ENCODE measurements around the gene ALDH1L1.

ALDH1L1 gene

DNA sequence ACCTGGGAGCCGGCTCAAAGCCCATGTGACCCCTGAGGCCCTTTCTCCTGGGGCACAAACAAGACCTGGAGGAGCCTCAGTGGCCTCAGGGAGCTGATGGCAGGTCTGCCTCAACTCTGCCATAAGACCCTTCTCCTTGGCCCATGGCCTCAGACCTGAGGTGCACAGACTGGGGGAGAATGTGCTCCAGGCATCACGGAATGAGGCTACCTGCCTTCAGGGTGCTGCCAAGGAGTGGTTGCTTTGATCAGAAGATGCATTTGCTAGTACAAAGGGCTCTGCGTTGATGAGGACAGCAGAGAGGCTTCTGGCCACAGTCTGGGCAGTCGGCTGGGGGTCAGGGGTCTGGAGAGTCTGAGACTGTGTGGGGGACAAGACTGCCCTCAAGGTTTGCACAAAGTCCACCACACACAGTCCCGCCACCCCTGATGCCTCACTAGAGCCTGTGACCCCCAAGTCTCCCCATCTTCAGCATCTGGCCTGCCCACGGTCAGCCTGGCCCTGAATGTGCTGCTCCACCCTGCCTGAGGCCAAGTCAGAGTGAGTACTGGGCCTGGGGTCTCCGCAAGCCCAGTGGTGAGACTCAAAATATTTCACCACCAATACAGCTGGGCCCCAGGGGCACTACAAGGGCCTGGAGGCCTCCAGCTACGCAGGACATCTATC lies 26.6 kb downstream of the ALDH1L1 start:
- no peak for DNase-seq

DNA sequence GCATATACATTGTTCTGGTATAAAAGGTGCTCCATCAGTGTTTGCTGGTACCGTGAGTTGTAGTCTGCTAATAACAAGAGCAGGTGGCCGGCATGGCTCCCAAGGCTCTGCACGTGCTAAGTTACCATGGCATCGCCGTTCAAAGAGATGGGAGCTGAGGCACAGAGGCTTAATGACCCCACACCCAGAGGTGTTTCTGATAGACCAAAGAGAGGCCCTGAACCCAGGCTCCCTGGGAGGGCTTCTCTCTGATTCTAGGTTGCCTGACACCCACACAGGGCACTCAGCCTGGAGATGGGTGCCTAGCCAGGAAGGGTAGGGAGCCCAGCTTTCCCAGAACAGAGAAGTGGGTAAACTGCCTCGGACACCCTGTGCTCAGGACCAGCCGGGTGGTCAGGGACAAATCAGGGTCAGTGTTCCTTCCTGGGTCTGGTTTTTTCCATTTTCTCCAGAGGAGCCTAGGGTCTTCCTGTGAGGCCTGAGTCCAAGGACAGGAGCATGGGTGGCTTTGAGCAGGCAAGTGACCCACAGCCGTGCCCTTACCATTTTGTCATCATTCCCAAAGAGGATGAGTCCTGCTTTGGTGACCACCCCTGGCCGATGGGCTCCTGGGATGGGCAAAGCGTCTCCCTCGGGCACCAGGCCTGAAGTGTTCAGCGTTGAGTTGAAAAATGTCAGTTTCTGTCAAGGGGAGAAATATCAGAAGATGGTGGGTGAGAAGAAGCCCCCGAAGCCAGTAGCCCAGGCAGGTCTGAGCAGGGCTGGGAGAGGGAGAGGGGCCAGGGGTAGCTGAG lies 27.3 kb downstream of the ALDH1L1 start:
- DNase-seq: no peak

DNA sequence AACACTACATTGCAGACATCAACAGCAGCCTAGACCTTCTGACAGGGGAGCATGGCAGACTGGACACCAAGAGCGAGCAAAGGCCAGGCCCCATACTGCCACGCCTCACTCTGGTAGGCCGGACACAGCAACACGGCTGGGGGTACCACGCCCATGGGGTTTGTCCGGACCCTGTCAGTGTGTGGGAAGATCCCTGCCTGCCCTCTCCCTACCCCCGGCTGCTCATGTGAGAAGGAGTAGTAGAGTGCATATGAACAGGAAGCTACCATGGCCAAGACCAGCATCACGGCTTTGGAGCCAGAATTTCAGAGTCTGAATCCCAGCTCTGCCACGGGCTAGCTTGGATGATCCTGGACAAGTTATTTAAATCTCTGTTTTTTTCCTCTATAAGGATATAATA lies 27.9 kb downstream of the ALDH1L1 start:
- DNase-seq: no peak

DNA sequence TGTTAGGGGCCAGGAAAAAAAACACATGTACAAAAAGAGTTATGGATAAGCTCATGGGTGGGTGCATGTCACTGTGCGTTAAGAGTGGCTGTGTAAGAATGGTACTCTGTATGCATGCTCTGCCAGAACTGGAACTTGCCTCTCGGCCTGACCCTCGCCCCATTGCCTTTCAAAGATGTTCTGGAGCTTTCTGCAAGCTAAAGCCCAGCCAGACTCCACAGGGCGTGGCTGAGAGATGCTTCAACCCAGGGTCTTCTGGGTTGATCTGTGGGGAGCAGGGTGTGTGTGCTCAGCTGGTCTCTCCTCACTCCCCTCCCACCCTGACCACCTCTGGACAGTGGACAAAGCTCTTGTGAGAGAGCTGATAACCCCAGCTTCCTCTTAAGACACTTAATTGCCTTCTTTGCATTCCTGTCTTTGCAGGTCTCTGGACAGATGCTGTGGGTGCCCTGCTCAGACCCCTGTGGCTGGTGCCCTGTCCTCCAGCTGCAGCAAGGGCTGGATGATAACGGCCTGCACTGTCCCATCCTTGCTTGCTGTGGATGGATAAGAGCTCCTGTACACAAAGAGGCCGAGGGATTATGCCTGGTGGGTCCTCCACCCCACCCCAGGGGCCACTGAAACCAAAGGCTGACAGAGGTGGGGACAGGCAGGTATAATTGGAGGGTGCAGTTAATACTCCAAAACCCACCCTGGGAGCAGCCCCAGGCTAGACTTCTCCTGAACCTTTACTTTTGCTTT lies 28.7 kb downstream of the ALDH1L1 start:
- no peak for DNase-seq

DNA sequence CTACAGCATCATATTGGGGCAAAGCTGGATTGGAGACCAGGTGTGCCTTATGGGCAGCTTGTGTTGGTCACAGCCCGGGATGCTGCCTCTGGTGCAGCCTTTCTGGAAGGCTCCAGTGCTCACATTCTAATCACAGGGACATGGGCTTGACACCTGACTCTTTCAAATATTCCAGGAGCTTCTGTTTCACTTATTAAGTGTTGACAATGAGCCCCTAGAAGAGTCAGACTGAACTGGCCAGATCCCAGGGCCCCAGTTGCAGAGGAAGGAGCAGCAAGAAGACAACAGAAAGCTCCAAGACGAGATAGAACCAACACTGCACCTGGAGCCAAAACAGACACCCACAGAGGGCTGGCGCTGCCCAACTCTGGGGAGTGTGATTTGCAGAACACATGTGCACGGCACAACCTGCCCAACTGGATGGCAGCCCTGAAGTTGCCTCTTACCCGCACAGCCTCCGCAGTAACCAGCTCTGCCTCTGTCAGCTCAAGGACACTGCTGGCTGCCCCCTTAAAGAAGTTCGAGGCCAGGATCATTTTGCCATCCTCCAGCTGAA lies 30.3 kb downstream of the ALDH1L1 start:
- no peak for DNase-seq

DNA sequence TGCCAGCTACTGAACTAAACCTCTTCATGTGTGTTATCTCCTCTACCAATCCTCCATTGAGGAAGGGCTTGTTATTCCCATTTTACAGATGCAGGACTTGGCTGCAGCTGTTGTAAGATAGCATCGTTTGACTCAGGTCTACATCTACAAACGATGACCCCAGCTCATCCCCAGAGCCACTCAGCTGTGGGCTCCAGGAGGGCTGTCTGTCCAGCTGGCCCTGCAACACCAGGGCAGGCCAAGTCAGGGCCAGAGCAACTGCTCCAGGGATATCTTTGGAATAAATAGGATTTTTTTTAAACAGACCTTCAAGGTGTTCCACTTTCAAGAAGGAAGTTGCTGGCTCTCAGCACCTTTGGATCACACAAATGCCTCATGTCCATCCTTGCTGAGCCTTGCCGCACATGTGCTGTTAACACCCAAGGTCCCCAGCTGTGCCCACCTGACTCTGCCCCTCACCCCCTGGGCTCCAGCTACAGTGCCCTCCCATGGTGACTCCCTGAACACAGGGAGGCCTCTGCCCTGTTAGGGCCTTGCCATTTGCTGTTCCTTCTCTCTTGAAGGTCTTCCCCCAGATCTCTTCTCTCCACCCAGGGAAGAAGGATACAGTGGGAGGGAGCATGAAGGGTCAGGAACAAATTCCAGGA lies 31.0 kb downstream of the ALDH1L1 start:
- no peak for DNase-seq

DNA sequence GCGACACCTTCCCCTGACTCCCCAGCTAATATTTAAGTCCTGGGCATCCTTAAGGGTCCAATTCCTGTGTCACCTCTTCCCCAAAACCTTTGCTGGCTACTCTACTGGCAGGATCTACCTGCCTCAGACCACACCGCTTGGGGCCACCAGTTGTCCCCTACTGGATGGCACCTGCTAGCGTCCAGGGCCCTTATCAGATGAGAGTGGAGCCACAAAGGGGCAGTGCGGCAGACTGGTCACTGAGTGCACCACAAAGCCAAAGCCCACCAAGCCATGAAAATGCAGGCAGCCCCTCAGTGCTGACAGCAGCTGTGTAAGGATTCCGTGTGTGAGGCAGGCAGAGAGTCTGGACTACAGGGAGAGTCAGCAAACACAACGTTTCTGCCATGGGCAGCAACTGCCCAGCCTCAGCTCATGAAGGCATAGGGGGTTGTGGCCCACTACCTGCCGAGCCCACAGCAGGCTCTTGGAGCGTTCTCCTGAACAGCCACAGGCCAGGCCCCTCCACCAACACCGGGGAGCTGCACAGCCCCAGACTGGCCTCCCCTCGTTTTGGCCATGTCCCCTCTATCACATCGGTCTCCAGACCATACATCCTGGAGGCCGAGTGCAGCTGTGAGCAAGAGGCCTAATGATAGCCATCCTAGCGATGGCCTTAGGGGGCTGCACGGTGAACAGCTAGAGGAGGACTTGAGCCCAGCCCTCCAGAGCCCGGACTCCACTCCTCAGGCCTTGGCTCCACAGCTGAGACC lies 32.3 kb downstream of the ALDH1L1 start:
- DNase-seq: no peak

DNA sequence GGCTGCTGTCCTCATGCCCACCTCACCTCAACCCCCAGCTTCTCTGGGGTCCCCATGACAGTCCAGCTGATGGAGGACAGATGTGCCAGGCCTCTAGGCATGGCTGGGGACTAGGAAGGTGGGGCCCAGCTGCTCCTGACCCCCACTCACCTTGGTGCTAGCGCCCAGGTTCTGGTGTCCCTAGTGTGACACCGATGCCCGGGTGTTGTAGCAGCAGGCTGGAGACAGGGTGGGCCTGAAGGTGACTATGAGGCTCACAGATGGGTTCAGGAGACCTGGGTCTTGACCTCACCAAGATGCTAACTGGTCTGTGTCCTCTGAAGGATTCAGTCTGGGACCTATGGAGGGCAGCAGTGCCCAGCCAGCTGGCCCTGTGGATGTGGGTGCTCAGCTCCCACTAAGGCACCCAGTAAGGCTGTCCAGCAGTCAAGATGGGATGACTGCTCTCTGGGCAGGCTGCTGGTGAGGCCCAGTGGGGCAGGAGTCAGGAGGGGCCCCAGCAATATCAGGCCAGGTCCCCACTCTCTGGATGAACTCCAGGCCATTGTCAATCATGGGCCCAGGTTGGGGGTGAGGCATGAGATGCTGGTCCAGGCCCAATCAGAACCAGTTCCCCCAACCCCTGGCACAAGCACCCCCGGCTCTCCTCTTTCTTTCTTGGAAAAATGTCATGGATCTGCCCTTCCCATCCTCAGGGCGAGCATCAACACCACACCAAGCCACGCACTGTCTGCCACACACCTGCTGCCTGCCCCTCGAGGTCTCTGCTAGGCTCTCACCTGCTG lies 33.0 kb downstream of the ALDH1L1 start:
- no peak for DNase-seq

DNA sequence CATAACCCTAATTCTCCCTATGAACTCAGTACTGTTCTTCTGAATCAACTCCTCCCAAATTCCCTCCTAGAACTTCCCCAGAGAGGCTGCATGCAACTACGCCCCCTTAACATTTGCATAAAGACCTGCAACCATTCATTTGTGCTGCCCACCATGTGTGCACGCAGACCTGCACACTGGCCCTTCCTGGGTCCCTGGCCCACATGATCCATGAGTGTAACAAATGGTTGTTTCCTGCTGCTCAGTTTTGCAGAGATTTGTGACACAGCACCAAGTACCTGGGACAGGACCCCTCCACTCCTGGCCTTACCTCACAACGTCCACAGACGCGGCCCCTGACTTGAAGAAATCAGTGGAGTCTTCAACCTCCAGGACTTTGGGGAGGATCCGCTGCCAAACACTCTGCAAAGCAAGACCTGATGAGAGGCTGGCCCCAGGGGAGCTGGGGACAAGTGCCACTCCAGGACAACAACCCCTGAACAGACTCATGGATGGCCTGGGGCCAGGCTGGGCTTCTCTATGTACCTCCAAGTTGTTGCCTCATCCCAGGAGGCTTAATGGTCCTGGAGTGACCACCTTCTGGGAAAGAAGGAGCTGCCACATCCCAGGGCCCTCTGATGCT lies 33.8 kb downstream of the ALDH1L1 start:
- DNase-seq: no peak

DNA sequence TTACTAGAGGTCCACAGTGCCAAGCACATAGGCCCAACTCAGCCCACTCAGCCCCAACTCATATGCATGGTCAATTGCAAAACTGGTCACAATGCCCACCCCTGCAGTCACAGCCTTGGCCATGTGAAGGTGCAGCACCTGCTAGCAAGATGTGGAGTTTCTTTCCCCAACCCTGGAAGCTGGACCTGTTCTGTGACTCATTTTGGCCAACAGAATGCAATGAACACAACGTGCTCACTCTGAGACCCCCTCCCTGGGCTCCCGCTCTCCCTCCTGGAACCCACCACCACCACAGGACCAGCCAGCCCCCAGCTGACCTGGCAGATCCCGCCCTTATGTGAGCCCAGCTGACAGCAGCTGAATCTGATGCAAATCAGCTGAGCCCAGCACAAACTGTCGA lies 34.4 kb downstream of the ALDH1L1 start:
- DNase-seq: no peak

DNA sequence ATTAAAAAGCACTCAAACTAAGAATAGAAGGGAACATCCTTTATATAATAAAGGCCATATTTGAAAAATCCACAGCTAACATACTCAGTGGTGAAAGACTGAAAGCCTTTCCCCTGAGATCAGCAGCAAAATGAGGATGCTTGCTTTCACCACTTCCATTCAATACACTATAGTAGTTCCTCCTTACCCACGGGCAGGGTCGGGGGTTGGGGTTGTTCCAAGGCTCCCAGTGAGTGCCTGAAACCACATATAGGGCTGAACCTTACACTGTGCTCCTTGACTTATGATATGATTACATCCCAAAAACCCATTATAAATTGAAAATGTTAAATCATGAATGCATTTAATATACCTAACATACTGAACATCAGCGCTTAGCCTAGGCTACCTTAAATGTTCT lies 37.7 kb downstream of the ALDH1L1 start:
- DNase-seq: no peak

DNA sequence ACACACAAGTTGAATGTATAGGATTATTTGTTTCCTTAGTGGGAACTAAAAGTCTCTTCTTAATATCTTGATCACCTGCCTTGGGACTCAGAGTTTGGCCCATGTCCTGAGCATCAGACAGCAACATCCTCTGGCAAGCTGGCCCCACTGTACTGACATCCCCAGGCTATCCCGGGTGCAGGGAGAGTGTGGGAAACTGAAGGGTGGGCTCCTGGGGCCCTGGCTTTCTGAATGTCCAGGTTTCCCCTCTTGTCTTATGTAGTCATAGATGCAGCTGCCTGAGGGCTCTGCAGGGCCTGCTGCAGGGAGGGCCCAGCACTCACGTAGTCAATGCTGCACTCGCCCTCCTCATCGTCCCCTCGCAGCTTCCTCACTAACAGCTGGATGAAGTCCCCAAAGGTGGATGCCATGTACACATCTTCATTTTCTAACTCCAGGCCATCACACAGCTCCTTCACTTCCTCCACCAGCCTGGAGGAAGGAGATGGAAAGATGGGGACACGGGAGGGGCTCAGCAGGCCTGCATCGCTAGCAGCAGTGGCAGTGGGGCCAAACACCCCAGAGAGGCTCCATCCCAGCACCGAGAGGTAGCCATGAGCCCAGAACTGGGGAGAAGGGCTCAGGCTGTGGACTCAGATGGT lies 42.8 kb downstream of the ALDH1L1 start:
- no peak for DNase-seq

DNA sequence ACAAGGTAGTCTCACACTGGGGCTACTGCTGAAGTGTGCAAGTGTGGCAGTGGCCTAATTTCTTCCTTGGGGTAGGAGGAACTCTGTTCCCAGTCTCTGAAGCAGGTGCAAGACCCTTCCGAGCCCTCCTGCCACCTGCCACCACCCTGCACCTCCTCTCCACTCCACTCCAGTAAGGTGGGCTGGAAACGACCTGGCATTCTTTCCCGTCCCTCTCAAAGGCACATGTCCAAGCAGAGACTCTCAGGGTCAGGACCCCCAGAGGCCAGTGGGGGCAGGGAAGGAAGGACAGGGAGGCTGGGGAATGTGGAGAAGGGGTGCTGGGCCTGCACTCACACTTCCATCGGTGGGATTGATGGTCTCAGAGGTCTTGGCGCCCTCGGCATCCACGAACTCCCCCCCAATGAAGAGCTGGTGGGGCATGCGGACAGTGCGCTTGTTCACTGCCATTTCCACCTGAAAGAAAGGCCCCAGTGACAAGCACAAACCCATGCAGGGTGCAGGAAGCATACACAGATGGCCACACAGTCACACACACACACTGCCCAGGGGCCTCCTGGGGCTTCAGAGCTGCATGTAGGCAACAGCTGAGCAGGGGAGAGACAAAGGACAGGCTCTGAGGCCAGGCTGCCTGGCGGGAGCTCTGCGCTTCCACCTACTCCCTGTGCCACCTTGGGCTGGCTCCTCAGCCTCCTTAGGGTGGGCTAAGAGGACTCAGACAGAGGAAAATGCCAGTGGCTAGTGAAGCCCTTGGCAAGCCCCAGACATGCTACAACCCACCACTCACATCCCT lies 43.8 kb downstream of the ALDH1L1 start:
- DNase-seq: no peak

DNA sequence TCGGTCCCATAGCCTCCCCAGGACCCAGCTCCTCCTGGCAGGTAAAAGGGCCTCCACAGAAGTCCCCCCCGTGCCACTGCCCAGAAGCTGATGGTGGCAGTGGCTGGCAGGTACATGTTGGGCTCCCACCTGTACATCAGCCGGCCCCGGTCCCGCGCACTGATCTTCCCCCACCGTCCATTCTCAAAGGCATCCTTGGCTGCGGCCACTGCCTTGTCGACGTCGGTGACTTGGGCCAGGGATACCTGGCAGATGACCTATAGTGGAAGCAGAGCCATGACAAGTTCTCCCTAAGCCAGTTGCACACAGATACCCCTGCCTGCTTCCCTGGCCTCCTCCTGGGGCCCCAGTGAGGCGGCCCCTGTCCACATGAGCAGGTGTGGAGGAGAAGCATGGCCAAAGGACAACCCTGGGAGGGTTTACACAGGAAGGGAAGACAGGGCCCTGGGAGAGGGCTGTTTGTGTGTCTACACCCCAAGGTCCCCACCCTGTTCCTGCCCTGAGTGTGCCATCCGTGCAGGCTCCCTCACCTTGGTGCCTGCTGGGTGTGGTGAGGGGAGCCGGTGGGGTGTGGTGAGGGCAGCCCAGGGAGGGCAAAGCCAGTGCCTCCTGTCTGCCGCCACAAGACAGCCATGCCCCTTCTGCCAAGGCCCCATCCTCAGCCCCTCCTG lies 44.8 kb downstream of the ALDH1L1 start:
- no peak for DNase-seq

DNA sequence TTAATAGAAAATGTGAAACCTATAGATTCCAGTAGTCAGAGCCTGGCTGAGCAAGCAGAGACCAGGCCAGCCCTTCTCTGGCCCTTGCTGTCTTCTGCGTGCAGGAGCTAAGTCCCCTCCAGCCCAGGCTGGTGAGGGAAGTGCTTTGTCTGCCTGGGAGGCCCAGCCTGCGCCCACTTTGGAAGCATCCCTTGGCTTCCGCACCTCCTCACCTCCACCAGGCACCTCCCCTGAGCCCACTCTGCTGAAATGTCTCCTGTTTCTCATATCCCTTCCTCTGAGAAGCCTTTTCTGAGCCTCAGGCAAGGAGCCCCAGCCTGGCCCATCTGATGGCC lies 45.3 kb downstream of the ALDH1L1 start:
- DNase-seq: no peak

DNA sequence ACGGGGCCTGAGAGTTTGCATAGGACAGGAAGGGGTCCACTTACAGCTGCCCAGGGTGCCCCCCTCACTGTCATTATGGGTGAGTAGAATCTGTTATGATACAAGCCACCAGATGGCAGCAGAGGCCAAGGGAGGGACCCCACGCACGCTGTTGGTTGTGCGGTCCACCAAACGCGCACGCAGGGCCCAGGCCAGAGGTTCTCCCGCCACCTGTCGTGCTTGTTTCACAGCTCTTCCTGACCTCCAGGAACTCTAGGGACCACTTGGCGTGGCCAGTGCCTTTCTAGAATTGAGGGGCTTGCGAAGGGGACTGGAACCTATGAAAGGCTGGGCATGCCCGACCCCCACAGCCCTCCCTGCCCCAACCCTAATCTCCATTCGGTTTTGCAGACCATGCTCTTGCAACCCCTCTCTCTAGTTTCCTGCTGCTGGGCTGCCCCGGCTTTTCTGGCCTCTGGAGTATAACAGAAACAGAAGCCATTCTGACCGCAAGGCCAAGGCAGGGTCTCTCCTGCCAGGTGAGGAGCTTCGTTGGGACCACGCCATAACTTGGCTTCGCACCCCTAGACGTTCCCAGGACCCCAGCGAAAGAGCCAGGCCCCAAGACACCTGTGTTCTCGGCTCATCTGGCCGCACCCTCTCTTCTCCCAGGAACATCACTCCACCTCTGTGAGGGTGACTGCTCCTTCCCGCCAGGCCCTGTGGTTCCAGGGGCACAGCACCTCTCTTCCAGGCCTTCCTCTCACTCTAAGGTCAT lies 46.0 kb downstream of the ALDH1L1 start:
- peak; percentile 75 for DNase-seq

DNA sequence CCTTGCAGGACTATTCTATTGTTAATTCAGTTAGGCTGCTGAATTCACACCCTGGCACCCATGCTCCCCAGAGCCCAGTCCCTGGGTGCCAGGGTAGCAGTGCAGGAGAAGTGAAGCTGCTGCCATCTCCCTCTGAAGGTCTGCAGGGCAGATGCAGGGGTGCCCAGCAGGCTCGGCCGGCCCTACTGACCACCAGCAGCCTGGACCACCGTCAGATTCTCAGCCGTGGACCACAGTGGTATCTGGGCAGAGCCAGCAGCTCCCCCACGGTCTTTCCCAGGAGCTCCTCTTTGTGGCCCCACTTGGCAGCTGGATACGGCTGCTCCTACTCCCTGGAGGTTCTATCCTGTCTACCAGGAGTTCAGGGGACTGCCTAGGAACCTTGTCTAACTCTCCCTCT lies 46.8 kb downstream of the ALDH1L1 start:
- no peak for DNase-seq

DNA sequence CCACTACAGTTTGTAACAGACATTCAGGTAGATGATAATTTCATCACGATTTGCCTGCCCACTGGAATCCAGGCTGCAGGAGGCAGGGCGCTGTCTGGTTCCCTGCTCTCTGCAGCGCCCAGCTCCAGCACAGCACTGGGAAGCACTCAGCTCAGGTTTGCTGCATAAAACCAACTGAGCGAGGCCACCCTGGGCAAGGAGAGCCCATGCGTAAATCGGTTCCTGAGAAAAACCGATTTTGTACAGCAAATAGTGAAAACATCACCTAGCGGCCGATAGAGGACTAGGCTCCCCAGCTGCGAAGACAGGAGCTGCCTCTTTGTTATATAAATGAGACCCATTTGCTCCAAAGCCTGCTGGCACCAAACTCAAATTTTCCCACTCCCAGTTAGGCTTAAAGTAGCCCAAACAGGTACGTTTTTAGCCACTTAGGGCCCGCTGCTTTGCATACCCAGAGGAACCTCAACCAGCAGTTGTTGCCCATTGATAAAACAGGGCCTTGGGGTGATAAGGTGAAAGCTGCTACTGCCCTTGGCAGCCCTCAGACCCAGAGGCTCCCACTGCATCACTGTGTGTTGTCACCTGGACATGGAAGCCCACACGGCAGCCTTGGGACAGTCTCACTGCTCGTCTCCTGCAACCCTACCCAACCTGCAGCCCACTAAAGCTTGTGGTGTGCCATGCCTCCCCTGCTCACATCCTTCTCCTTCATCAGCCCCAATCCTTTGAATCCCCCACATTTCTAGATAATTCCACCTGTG lies 47.5 kb downstream of the ALDH1L1 start:
- peak; percentile 25 for DNase-seq
